HG03159 (cell line): Measurements from ENCODE around the gene MKNK1.
A peak's percentile ranks its signal among the peaks of the same experiment; 100 is the strongest.
"Not testable (repeated sequence)": the region's sequence is repeated elsewhere in the genome, so short reads cannot be mapped to it uniquely, and the experiment has no call there.

Experiments used
- ATAC-seq: cut with Tn5 transposase; IDR thresholded peaks from one replicate; pipeline ENCODE4 v1.9.1; 2021; ENCODE audit warnings: mild to moderate bottlenecking, moderate library complexity; ENCODE audit not compliant: unreplicated experiment

MKNK1 gene

GRCh38 chr1:46603858-46604549 lies at the start of gene MKNK1:
TSS of gene MKNK1 (minus strand) at chr1:46604268. CDS start at chr1:46583327, 20,941 bp downstream.
- peak; percentile 95 for ATAC-seq

- ATAC-seq: no peak
These were observed 49.4 kb upstream of the MKNK1 start for GRCh38 chr1:46653405-46653958.

DNA sequence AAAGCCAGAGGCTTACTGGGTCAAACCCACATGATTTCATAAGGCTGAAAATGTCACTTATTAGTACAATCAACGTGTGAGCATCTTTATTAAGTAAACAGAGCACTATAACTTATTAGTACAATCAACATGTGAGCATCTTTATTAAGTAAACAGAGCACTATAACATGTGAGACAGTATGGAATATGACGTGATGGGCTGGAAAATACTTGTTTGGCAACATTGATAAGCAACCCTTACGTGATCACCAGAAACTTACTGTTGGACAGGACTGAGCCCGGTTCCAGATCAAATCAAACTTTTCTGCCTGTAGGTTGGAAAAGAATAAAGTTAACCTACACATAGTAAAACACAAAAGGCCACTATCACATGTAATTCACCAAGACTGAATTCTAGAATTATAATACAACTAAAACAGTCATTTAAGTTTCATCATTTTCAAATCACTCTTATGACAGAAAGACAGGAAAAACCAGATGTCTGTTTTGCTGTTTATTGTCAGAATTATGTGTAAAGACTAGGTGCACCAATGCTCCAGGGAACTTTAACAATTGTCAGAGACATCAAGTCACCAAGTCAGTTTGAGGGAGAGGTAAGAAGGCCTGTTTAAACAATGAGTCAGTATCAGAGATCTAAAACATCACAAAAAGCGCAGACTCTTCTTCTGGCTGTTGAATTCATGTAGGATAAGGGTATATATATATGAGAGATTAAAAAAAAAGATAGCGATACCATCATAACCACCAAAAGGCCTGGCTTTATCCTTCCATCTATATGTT lies 48.4 kb upstream of the MKNK1 start:
- no peak for ATAC-seq

GRCh38 chr1:46651152-46651551 lies 47.1 kb upstream of the MKNK1 start:
- not testable (repeated sequence) for ATAC-seq

DNA sequence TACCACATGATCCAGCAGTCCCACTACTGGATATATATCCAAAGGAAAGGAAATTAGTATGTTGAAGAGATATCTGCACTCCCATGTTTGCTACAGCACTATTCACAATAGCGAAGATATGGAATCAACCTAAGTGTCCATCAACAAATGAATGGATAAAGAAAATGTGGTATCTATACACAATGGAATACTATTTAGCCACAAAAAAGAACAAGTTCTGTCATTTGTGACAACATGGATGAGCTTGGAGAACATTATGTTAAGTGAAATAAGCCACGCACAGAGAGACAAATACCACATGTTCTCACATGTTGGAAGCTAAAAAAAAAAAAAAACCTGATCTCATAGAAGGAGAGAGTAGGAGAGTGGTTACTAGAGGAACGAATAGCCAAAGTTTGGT lies 46.4 kb upstream of the MKNK1 start:
- ATAC-seq: no peak

GRCh38 chr1:46649764-46650163 lies 45.7 kb upstream of the MKNK1 start:
- ATAC-seq: no peak

DNA sequence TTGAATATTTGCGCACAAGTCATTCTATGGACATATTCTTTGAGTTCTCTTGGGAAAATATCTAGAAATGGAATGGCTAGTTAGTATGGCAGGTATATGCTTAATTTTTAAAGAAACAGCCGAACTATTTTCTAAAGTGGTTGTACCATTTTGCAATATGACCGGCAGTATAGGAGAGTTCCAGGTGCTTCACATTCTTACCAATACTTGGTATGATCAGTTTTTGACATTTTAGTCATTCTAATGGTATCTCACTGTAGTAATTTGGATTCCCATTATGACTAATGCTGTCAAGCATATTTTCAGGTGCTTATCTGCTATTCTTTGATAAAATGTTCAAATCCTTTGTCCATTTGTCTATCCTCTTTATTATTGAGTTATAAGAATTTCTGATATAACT lies 43.5 kb upstream of the MKNK1 start:
- ATAC-seq: no peak

- ATAC-seq: no peak
These were observed 42.8 kb upstream of the MKNK1 start for GRCh38 chr1:46646844-46647243.

DNA sequence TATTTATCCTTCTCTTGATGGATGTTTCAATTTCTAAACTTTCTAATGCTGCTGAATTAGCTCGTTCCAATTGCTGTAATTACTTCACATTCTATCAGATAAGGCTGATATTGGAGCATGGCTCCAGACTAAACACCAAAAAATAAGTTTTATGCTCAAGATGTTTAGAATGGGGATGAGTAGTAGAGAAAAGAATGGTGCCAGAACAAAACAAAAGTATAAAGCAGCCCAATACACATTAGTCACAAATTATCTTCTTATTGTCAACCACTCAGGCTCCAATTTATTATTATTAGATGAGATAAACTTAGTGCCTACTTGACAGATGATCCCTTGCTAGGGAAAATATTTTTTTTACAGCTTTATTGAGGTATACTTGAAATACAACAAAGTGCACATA lies 42.3 kb upstream of the MKNK1 start:
- no peak for ATAC-seq

DNA sequence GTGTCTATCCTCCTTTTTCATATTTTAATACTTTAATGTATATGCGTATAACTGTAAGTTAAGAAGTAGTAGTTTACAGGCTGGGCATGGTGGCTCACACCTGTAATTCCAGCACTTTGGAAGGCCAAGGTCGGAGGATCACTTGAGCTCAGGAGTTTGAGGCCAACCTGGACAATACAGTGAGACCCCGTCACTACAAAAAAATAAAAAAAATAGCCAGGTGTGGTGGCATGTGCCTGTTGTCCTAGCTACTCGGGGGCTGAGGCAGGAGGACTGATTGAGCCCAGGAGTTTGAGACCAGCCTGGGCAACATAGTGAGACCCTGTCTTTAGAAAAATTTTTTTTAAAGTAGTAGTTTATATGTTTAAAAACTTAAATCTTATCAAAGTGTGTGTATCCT lies 41.7 kb upstream of the MKNK1 start:
- no peak for ATAC-seq

DNA sequence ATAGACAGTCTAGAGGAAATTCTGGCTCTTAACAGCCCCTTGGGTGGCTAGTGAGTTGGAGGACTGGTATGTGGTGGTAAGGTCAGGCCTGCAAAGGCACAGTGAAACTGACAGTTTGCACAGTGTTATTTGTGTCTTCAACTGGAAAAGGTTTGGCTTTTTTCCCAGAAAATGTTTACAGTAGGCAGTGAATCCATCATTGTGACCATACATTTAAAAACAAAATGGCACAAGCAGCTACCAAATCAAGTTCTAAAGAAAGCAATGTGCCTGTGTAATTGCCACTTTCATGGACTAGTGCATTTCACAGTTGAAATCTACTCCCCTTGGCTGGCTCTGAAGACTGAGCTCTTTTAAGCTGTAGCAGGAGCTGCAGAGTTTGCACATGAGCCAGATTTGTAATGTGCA lies 39.3 kb upstream of the MKNK1 start:
- ATAC-seq: no peak

DNA sequence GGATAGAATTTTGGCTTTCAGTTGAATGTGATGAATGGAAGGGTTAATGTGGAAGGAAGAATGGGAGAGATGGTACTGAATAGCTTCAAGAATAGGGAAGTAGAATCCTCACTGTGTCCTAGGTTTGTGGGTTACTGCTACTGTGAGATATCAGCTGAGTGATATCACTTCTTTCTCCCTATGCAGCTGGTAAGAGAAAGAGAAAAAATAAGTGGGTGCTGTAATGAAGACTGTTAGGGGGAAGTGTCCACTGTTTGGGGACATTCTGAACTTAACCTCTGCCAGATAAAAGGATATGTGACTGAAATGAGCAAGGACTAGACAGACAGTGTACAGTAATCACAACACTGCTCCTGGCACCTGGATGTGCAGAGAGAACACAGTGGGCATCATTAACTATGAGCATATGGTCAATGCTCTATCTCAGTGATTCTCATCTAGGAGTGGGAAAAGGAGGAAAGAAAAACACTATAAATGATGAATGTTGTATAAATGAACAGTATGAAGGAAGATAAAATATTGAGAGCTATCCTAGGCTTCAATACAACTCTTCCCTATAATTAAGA lies 38.1 kb upstream of the MKNK1 start:
- ATAC-seq: no peak

- no peak for ATAC-seq
These were observed 35.5 kb upstream of the MKNK1 start for GRCh38 chr1:46639547-46639946.

- ATAC-seq: no peak
These were observed 34.9 kb upstream of the MKNK1 start for GRCh38 chr1:46638921-46639320.

DNA sequence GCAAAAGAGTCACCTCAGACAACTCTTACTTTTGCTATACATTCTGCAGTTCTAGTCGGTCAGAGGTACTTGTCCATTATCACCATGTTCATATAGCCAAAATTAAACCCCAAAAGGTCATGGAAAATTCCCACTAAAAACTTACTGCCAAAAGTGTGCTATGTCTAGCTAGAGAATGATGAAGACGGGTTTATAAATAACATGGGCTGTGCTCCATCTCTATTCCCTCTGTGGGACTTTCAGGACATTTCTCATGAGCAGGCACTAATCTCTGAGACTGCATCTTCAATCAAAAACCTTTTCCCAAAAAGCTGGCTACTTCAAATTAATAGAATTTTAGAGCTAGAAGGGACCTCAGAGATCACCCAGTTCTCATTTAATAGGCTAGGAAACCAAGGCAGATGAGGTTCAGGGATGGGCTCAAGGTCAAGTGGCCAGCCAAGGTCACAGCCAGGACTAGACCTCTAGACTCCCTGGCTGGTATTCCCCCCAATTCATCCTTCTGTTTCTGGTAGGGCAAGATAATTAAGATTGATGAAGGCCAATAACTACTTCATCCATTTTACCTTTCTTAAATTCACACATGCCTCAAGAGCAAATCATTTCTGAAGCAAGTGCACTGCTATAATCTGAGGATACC lies 33.5 kb upstream of the MKNK1 start:
- no peak for ATAC-seq

DNA sequence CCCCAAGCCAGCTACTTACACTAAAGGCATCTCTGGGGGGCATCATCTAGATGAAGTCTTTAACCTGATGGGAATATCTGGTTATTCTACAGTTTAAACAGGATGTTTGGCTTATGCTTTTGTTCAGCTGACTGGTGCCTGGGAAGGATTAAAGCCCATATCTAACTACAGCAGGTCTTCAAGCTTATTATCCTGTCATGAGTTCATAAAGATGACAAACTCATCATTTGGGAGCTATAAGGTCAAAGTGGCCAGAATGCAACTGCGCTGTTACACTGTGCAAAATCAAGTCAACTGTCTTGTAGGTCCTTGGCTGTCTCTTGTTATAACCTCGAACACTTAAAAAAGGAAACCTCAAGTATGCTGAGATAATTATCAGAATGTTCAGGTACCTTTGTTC lies 31.1 kb upstream of the MKNK1 start:
- no peak for ATAC-seq

- no peak for ATAC-seq
These were observed 26.7 kb upstream of the MKNK1 start for GRCh38 chr1:46630719-46631118.

- ATAC-seq: no peak
These were observed 19.9 kb upstream of the MKNK1 start for GRCh38 chr1:46623743-46624644.

- no peak for ATAC-seq
These were observed 18.3 kb upstream of the MKNK1 start for GRCh38 chr1:46622344-46622743.

DNA sequence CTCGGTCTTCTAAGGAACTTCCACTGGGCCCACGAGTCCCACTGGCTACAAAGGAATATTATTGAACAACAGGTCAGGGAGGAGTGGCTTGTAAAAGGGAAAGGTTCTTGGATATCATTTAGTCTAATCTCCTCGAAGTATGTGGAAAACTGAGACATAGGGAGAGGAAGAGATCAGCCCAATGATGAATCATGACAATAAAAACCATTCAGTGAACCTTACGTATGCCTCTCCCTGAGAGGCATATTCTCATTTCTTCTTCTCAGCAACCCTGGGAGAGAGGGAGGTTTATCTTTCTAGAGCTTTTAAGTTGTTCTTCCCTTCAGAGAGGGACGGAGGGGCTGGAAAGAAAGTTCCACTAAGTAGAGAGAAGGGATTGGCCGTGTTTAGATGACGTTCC lies 17.9 kb upstream of the MKNK1 start:
- ATAC-seq: no peak
